Measurements from ENCODE around the gene FES.

Gene FES

GRCh38 chr15:90883976-90884718 is at the start of gene FES:
Gene FES, plus strand, starts transcription at chr15:90884504. Its CDS starts 542 bp downstream, at chr15:90885046.
- TF ChIP-seq CTCF (IDR thresholded peaks at IDR 0.05; ENCODE audit: extremely low read depth, missing control alignments) = no peak
- DNase-seq (ENCODE audit: low spot score) = peak; percentile 69

DNA sequence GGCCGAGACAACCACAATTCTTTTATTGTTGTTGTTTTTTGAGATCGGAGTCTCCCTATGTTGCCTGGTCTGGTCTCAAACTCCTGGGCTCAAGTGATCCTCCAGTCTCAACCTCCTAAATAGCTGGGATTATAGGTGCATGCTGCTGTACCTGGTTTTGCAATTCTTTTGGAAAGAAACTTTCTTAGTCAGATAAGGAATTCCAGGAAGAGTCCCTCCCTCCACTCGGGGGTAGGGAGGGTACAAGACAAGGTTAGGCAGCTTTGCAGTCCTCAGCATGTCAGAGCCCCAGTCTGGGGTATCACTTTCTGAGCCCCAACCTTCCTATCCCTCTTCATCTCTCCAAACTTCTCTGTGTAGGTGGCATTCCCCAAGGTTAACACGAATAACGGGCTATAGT is 49.7 kb upstream of the FES start:
- DNase-seq (ENCODE audit: low spot score) = no peak
- TF ChIP-seq CTCF (IDR thresholded peaks at IDR 0.05; ENCODE audit: extremely low read depth, missing control alignments) = no peak

- no peak for DNase-seq (ENCODE audit: low spot score)
- no peak for TF ChIP-seq CTCF (IDR thresholded peaks at IDR 0.05; ENCODE audit: extremely low read depth, missing control alignments)
These were observed 47.9 kb upstream of the FES start for GRCh38 chr15:90836296-90836871.

DNA sequence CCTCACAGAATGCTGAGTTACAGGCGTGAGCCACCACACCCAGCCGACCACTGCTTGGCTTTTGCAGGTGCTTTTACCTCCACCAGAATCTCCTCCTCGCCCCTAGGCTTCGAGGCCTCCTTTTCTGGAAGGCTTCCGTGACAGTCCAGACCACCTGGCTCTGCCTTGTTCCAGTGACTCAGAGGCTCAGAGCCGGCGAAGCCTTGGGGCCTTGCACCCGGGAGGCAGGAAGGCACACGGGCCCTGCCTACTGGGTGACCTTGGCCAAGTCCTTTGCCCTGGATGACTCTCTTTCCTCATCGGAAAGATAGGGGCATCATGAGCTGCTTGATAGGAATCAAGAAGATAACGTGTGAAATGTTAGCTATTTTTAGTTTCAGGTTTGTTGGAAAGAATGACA is 47.2 kb upstream of the FES start:
- no peak for DNase-seq (ENCODE audit: low spot score)
- no peak for TF ChIP-seq CTCF (IDR thresholded peaks at IDR 0.05; ENCODE audit: extremely low read depth, missing control alignments)

DNA sequence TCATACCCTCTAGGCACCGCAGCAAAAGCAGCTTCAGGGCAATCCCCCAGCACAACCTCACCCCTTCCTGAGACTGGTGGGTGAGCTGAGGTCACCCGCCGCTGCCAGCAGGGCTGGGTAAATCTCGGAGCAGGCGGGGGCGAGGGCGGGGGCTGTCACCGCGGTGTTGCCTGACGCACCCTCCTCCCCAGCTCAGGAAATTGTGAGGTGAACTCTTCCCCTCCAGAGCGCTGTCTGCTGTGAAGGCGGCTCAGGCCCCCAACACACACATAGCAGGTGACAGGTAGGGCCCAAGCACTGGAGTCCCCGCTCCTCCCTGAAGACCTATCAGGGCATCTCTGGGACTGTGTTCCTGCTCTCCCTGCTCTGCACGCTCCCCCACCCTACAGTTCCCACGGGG is 46.2 kb upstream of the FES start:
- TF ChIP-seq CTCF (IDR thresholded peaks at IDR 0.05; ENCODE audit: extremely low read depth, missing control alignments) = no peak
- no peak for DNase-seq (ENCODE audit: low spot score)

DNA sequence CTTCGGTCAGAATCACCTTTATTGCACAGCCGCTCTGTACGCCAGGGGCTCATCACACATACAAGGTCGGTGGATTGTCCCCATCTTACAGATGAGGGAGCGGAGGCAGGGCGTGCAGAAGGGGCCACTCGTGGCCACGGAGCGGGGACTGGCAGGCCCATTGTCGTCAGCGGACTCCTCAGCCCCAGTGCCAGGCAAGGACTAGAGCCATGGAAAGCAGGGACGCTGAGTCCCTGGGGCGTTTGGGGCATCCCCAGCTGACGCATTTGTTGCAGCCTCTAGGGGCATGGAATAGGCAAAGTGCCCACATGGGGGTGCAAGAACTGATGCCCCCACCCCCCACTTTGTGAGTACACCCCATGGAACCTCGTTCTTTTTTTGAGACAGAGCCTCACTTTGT is 45.8 kb upstream of the FES start:
- DNase-seq (ENCODE audit: low spot score) = no peak
- TF ChIP-seq CTCF (IDR thresholded peaks at IDR 0.05; ENCODE audit: extremely low read depth, missing control alignments) = no peak

DNA sequence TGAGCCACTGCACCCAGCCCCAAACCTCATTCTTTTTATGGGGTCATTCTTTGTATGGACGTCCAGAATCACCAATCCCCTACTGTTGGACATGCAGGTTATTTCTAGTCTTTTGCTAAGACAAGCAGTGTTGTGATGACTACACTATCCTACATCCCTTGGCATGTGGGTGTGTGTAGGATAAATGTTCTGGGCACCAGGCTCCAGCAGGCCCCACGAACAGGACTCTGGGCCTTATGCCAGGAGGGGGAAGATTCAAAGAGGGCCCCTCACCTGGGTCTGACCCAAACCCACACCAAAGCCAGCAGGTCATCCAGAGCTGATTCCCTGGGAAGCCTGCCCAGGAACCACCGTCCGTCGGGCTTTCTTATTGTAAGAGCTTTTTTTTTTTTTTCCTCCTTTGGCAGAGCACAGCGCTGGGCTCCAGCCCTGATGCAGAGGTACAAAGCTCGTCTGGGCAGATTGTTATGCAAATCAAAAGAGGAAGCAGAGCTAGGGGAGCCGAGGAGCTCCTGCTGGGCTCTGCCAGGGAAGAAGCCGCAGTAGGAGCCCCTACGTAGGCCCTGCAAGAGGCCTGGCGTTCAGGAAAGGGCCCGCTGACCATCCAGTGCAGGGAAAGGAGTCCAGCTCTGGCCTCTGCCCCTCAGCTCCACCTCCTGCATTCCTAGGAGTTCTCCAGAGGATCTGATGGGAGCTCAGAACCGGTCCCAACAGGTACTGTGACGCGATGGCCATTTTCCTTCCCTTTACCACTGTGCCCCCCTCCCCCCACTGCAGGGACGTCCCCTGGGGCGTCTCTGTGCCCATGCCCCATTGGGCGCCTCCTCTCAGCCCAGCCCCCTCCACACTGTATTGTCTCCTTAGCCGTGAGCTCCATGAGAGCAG is 44.9 kb upstream of the FES start:
- TF ChIP-seq CTCF (IDR thresholded peaks at IDR 0.05; ENCODE audit: extremely low read depth, missing control alignments) = no peak
- DNase-seq (ENCODE audit: low spot score) = no peak
